ENCODE data around the gene EFS. TPM values are rescaled to one million over a fixed set of nuclear protein-coding genes. Genes with fewer than 3 reads are reported as not detected.
"Not testable (repeated sequence)": the region's sequence is repeated elsewhere in the genome, so short reads cannot be mapped to it uniquely, and the experiment has no call there.

EFS gene
- polyA plus RNA-seq, 12 donors: 31.8 to 63.3 (median 48.1) TPM; not detected in 1

GRCh38 chr14:23400496-23401149 lies 35.7 kb upstream of the EFS start:
- not testable (repeated sequence) for DNase-seq

GRCh38 chr14:23399591-23399990 lies 34.6 kb upstream of the EFS start:
- no peak for DNase-seq

- no peak for DNase-seq
Observed at GRCh38 chr14:23399136-23399535, 34.2 kb upstream of the EFS start.

- no peak for DNase-seq
Observed at GRCh38 chr14:23398348-23398747, 33.4 kb upstream of the EFS start.

GRCh38 chr14:23396781-23397407 lies 31.9 kb upstream of the EFS start:
- DNase-seq: no peak

- DNase-seq: no peak
Observed at GRCh38 chr14:23396126-23396525, 31.2 kb upstream of the EFS start.

- DNase-seq: no peak
Observed at GRCh38 chr14:23392613-23393012, 27.6 kb upstream of the EFS start.

- not testable (repeated sequence) for DNase-seq
Observed at GRCh38 chr14:23389871-23390270, 24.9 kb upstream of the EFS start.

- no peak for DNase-seq
Observed at GRCh38 chr14:23389396-23389795, 24.4 kb upstream of the EFS start.

- no peak for DNase-seq
Observed at GRCh38 chr14:23388996-23389395, 24.0 kb upstream of the EFS start.

GRCh38 chr14:23387916-23388882 lies 23.2 kb upstream of the EFS start:
- no peak for DNase-seq

- DNase-seq: no peak
Observed at GRCh38 chr14:23386999-23387398, 22.0 kb upstream of the EFS start.

GRCh38 chr14:23386266-23386657 lies 21.3 kb upstream of the EFS start:
- DNase-seq: not testable (repeated sequence)

- DNase-seq: no peak
Observed at GRCh38 chr14:23385642-23386265, 20.8 kb upstream of the EFS start.

GRCh38 chr14:23385244-23385641 lies 20.3 kb upstream of the EFS start:
- DNase-seq: no peak

GRCh38 chr14:23384364-23385080 lies 19.6 kb upstream of the EFS start:
- no peak for DNase-seq

- no peak for DNase-seq
Observed at GRCh38 chr14:23382731-23383440, 17.9 kb upstream of the EFS start.

GRCh38 chr14:23382276-23382675 lies 17.3 kb upstream of the EFS start:
- no peak for DNase-seq

- no peak for DNase-seq
Observed at GRCh38 chr14:23381871-23382270, 16.9 kb upstream of the EFS start.

- no peak for DNase-seq
Observed at GRCh38 chr14:23380976-23381375, 16.0 kb upstream of the EFS start.
